ENCODE data around the gene ITGA11. TPM values are rescaled to one million over a fixed set of nuclear protein-coding genes. Genes with fewer than 3 reads are reported as not detected.
"Not testable (repeated sequence)": the region's sequence is repeated elsewhere in the genome, so short reads cannot be mapped to it uniquely, and the experiment has no call there.

Gene ITGA11
- polyA plus RNA-seq, 1 of the 3 experiments (the other 2 are of a cell fraction), result 0.49 TPM

GRCh38 chr15:68423359-68424296 is 8.3 kb downstream of the ITGA11 start:
- Histone ChIP-seq H3K36me3 (replicated peaks in 1 of 2; ENCODE audit: control insufficient read depth in 1 of 2, insufficient read depth in 2 of 2, low read length in 1 of 2) (no peaks in the 10 kb centered on the region), H3K9ac (no peak overlapping the region), H3K27ac (ENCODE audit: low read depth in 2 of 2, low read length in 1 of 2) (no peak overlapping the region), H3F3A (replicated peaks; ENCODE audit: insufficient read depth) (no peaks in the 10 kb centered on the region), H2AFZ (ENCODE audit: low read depth) (no peak overlapping the region), H3K4me3 (ENCODE audit: low read depth in 2 of 2, low read length in 1 of 2) (no peak overlapping the region), H3K9me3 (no peaks in the 10 kb centered on the region), H3K27me3 (ENCODE audit: insufficient read depth) (no peaks in the 10 kb centered on the region), H3K4me1 (ENCODE audit: control insufficient read depth in 1 of 2, insufficient read depth in 2 of 2, low read depth in 1 of 2, low read length in 1 of 2) (no peaks in the 10 kb centered on the region; a peak in 1 of 4 replicates), H4K20me1 (ENCODE audit: insufficient read depth) (no peaks in the 10 kb centered on the region), H3K9me2 (no peaks in the 10 kb centered on the region), H3K4me2 (no peak overlapping the region), H3K79me2 (ENCODE audit: insufficient read depth) (no peaks in the 10 kb centered on the region; the same call in 1 of the 2 replicates)
- ChIA-PET CTCF (interaction anchor here (1.7 kb wide), 1 partner anchor 117 kb away, joined by 6 read pairs; no protein-coding TSS in a partner anchor), POLR2A (no interaction called here)
- no peak for DNase-seq
- WGBS (ENCODE audit: low lambda C conversion rate), result 76% methylated on average over 7 of the region's 10 CpGs
- TF ChIP-seq TAF1 (IDR thresholded peaks at IDR 0.05; ENCODE audit: borderline replicate concordance, low read depth, low read length) (no peak), CHD2 (IDR thresholded peaks at IDR 0.05; ENCODE audit: low read length, partially characterized antibody) (no peak)

GRCh38 chr15:68422403-68423145 is 9.4 kb downstream of the ITGA11 start:
- H3F3A ChIP-seq (replicated peaks; ENCODE audit: insufficient read depth); H3K4me3 ChIP-seq (ENCODE audit: low read depth in 2 of 2, low read length in 1 of 2); H3K79me2 ChIP-seq (ENCODE audit: insufficient read depth); H3K9me2 ChIP-seq; H3K36me3 ChIP-seq (replicated peaks in 1 of 2; ENCODE audit: control insufficient read depth in 1 of 2, insufficient read depth in 2 of 2, low read length in 1 of 2); H3K9me3 ChIP-seq; H3K4me2 ChIP-seq; H4K20me1 ChIP-seq (ENCODE audit: insufficient read depth); DNase-seq; H3K27me3 ChIP-seq (ENCODE audit: insufficient read depth); H3K9ac ChIP-seq; H2AFZ ChIP-seq (ENCODE audit: low read depth); H3K4me1 ChIP-seq (ENCODE audit: control insufficient read depth in 1 of 2, insufficient read depth in 2 of 2, low read depth in 1 of 2, low read length in 1 of 2); POLR2A ChIA-PET; H3K27ac ChIP-seq (ENCODE audit: low read depth in 2 of 2, low read length in 1 of 2): not testable (repeated sequence)
- 68% methylated on average over 5 of the region's 5 CpGs for WGBS (ENCODE audit: low lambda C conversion rate)
- CTCF ChIA-PET, result interaction anchor here (1.7 kb wide), 1 partner anchor 116 kb away, joined by 6 read pairs; no protein-coding TSS in a partner anchor
- TF ChIP-seq JUND (IDR thresholded peaks at IDR 0.05) (peak; percentile 37; the same call in 1 of the 2 replicates), TCF12 (IDR thresholded peaks at IDR 0.05) (peak; percentile 53), NFIC (IDR thresholded peaks at IDR 0.05; ENCODE audit: borderline replicate concordance) (peak; percentile 34; the same call in 1 of the 2 replicates), PBX3 (IDR thresholded peaks at IDR 0.05) (0 out of 2 replicates have a peak, but pooled peaks have one; percentile 6)

- Histone ChIP-seq H3F3A (replicated peaks; ENCODE audit: insufficient read depth) (no peaks in the 10 kb centered on the region), H3K4me3 (ENCODE audit: low read depth in 2 of 2, low read length in 1 of 2) (no peak overlapping the region), H3K79me2 (ENCODE audit: insufficient read depth) (no peaks in the 10 kb centered on the region; the same call in 1 of the 2 replicates), H3K9me3 (no peaks in the 10 kb centered on the region), H3K9me2 (no peaks in the 10 kb centered on the region), H2AFZ (ENCODE audit: low read depth) (no peak overlapping the region), H4K20me1 (ENCODE audit: insufficient read depth) (no peaks in the 10 kb centered on the region), H3K4me2 (no peak overlapping the region), H3K36me3 (replicated peaks in 1 of 2; ENCODE audit: control insufficient read depth in 1 of 2, insufficient read depth in 2 of 2, low read length in 1 of 2) (no peaks in the 10 kb centered on the region), H3K27me3 (ENCODE audit: insufficient read depth) (no peaks in the 10 kb centered on the region), H3K27ac (ENCODE audit: low read depth in 2 of 2, low read length in 1 of 2) (no peak overlapping the region), H3K4me1 (ENCODE audit: control insufficient read depth in 1 of 2, insufficient read depth in 2 of 2, low read depth in 1 of 2, low read length in 1 of 2) (no peaks in the 10 kb centered on the region; a peak in 1 of 4 replicates), H3K9ac (no peak overlapping the region)
- CTCF ChIA-PET, result no interaction called here
- TF ChIP-seq EP300 (IDR thresholded peaks at IDR 0.05; ENCODE audit: borderline replicate concordance in 1 of 2, low read depth in 1 of 2, low read length in 1 of 2) (0 out of 4 replicates have a peak, but pooled peaks of 1 of the 2 experiments have one; percentile 16), FOXJ3 (CRISPR knock-in tag; IDR thresholded peaks at IDR 0.05) (no peak), FOSL2 (IDR thresholded peaks at IDR 0.05; ENCODE audit: borderline replicate concordance, low read depth) (peak; percentile 24; the same call in 1 of the 2 replicates), NFIC (IDR thresholded peaks at IDR 0.05; ENCODE audit: borderline replicate concordance) (0 out of 2 replicates have a peak, but pooled peaks have one; percentile 44), TCF12 (IDR thresholded peaks at IDR 0.05) (peak; percentile 52; the same call in 1 of the 2 replicates)
- DNase-seq, result no peak
- 74% methylated on average over 14 of the region's 14 CpGs for WGBS (ENCODE audit: low lambda C conversion rate)
- POLR2A ChIA-PET, result no interaction called here
Measured at GRCh38 chr15:68421798-68422402, 10.1 kb downstream of the ITGA11 start.

Measured in SK-N-SH (cell line).